ENCODE data around the gene TRIM62. TPM values are rescaled to one million over a fixed set of nuclear protein-coding genes. Genes with fewer than 3 reads are reported as not detected.

TRIM62 gene
- total RNA-seq, 2 experiments from 2014 or later: 3.8 to 5.2 TPM

DNA sequence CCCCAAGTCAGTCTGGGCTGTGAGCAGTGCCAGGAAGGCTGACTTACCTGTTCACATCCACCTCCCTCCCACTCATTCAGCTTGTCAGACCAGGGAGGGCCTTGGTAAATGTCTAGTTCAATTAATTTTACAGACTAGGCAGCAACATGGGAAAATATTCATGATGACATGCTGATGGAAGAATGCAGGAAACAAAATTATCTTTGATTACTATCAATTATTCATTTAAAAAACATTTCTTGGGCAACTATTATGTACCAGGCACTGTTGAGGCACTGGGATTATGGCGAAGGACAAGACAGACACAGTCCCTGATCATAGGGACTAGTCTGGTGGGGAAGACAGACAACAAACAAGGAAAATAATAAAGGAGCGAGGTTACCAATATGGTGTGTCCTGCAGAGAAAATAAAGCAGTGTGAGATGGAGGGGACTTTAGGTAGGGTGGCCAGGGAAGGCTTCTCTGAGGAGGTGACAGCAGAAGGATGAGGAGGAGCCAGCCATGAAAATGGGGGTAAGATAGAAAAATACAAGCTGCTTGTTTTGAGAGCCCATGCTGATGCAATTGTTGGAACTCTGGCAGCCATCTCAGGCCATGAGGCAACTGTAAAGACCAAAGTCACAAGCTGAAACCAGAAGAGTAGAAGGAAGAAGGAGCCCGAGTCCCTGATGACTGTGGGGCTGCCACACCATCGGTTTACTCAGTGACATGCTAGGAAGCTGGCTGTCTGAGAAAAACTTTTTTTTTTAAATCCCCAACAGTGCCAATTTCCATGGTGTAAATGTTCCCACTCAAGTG lies 14.0 kb downstream of the TRIM62 start:
- Mint-ChIP-seq H3K4me3 (no peak overlapping the region), H3K9me3 (no peaks in the 10 kb centered on the region), H3K27me3 (no peaks in the 10 kb centered on the region), H3K27ac (no peak overlapping the region), H3K4me1 (ENCODE audit: low read depth) (peaks cover 7% of the 10 kb centered on the region), H3K36me3 (ENCODE audit: low read depth) (no peaks in the 10 kb centered on the region)
- DNase-seq: no peak
- ATAC-seq: no peak
- TF ChIP-seq, protein P1, sequence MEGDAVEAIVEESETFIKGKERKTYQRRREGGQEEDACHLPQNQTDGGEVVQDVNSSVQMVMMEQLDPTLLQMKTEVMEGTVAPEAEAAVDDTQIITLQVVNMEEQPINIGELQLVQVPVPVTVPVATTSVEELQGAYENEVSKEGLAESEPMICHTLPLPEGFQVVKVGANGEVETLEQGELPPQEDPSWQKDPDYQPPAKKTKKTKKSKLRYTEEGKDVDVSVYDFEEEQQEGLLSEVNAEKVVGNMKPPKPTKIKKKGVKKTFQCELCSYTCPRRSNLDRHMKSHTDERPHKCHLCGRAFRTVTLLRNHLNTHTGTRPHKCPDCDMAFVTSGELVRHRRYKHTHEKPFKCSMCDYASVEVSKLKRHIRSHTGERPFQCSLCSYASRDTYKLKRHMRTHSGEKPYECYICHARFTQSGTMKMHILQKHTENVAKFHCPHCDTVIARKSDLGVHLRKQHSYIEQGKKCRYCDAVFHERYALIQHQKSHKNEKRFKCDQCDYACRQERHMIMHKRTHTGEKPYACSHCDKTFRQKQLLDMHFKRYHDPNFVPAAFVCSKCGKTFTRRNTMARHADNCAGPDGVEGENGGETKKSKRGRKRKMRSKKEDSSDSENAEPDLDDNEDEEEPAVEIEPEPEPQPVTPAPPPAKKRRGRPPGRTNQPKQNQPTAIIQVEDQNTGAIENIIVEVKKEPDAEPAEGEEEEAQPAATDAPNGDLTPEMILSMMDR (IDR thresholded peaks at IDR 0.05): no peak
- POLR2A ChIA-PET: interaction anchor here (1.2 kb wide), 1 partner anchor 98 kb away, joined by 3 read pairs; no protein-coding TSS in a partner anchor
- CTCF ChIA-PET: no interaction called here
- intact Hi-C loops (cut with micrococcal nuclease): no loop called here

DNA sequence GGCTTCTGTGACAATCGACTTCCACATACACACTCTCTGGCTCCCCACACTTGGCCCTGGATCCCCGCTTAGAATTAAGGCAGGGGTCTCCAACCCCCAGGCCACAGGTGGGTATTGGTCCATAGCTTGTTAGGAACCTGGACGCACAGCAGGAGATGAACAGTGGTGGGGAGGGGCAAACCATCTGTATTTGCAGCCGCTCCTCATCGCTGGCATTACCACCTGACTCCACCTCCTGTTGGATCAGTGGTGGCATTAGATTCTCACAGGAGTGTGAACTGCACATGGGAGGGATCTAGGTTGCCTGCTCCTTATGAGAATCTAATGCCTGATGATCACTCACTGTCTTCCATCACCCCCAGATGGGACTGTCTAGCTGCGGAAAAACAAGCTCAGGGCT lies 16.0 kb downstream of the TRIM62 start:
- no peaks in the 10 kb centered on the region for H3K36me3 Mint-ChIP-seq (ENCODE audit: low read depth)
- TF ChIP-seq, protein P1 (IDR thresholded peaks at IDR 0.05): no peak
- ChIA-PET CTCF (interaction anchor here (1.6 kb wide), 1 partner anchor 16 kb away, joined by 4 read pairs; the partner anchor contains the start of gene TRIM62), POLR2A (interaction anchor here (0.6 kb wide), 1 partner anchor 1515 kb away, joined by 3 read pairs; no protein-coding TSS in a partner anchor)
- no peaks in the 10 kb centered on the region for H3K9me3 Mint-ChIP-seq
- no peaks in the 10 kb centered on the region for H3K27me3 Mint-ChIP-seq
- intact Hi-C loops (cut with micrococcal nuclease): no loop called here
- H3K4me1 Mint-ChIP-seq (ENCODE audit: low read depth): no peaks in the 10 kb centered on the region
- no peak overlapping the region for H3K27ac Mint-ChIP-seq
- no peak overlapping the region for H3K4me3 Mint-ChIP-seq
- ATAC-seq (no peak), DNase-seq (no peak)

DNA sequence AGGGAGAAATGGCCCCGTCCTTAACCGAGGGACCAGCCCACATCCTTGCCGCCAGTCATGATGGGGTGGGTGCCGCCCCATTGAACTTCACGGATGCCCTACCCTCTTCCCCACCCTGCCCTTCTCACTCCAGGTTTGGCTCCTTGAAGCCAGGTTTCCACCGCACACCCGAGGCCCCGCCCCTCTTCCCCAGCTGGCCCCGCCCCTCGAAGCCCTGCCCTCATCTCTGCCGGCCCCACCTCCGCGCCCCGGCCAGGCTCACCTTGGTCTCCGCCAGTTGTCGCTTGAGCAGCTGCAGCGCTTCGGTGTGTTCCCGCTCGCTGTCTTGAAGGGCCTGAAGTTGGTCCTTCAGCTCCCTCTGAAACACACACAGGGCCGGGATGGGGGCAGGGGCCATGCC lies 16.6 kb downstream of the TRIM62 start:
- Mint-ChIP-seq H3K4me1 (ENCODE audit: low read depth) (no peaks in the 10 kb centered on the region), H3K27ac (no peak overlapping the region), H3K9me3 (no peaks in the 10 kb centered on the region), H3K36me3 (ENCODE audit: low read depth) (no peaks in the 10 kb centered on the region), H3K27me3 (no peaks in the 10 kb centered on the region), H3K4me3 (no peak overlapping the region)
- DNase-seq (no peak), ATAC-seq (no peak)
- POLR2A ChIA-PET: no interaction called here
- intact Hi-C loops (cut with micrococcal nuclease): no loop called here
- CTCF ChIA-PET: interaction anchor here (1.6 kb wide), 1 partner anchor 17 kb away, joined by 4 read pairs; the partner anchor contains the start of gene TRIM62
- TF ChIP-seq, protein P1 (IDR thresholded peaks at IDR 0.05): no peak

DNA sequence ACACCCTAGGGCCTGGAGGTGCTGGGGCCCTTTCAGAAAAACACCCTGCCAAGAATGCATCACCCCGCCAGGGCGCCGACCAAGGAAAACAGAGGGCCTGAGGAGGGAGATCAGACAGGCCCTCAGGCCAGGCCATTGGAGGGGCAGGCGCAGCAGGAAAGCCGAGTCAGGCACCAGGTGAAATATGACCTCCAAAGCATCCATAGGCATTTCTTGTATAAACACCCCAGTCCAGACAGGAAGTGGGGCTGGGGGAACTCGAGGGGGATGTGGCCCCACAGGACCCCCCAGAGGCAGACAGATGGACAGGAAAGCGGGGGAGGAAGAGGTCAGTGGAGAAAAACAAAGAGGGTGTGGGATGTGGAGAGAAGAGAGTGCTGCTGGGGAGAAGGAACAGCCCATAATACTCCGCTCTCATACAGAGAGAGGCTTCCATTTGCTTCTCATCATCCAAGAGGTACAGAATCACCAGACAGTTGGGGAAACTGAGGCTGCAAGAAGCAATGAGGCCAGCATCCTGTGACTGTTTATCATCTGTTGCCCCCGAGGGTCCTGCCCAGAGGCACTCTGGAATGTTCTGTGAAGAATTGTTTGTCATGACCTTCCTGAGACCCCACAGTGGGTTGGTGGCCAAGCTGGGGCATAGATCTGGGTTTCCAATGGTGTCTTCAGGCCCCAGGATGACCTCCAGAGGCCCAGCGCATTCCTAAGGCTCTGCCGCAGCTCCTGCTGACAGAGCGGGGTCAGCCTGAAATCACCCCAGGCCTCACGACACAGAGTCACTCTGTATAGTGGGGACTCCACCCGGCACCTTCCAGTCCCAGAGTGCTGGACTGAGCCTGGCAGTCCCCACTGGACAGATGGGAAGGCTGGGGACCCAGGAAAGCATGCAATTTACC lies 18.0 kb downstream of the TRIM62 start:
- H3K36me3 Mint-ChIP-seq (ENCODE audit: low read depth): no peaks in the 10 kb centered on the region
- H3K9me3 Mint-ChIP-seq: no peaks in the 10 kb centered on the region
- H3K4me1 Mint-ChIP-seq (ENCODE audit: low read depth): no peaks in the 10 kb centered on the region
- intact Hi-C loops (cut with micrococcal nuclease): no loop called here
- DNase-seq (no peak), ATAC-seq (no peak)
- ChIA-PET POLR2A (no interaction called here), CTCF (interaction anchor here (1.2 kb wide), 1 partner anchor 26 kb away, joined by 3 read pairs; no protein-coding TSS in a partner anchor)
- H3K27me3 Mint-ChIP-seq: no peaks in the 10 kb centered on the region
- TF ChIP-seq, protein P1 (IDR thresholded peaks at IDR 0.05): no peak
- no peak overlapping the region for H3K27ac Mint-ChIP-seq
- H3K4me3 Mint-ChIP-seq: no peak overlapping the region

All from activated CD8-positive, alpha-beta T cell treated with anti-CD3 and anti-CD28 coated beads for 36 hours (primary cell).